Panc1 (cell line): ENCODE data around the gene HOXD13.

ENCODE experiments used
- POLR2AphosphoS5 ChIP-seq: IDR thresholded peaks from 2 replicates; pipeline ENCODE4 v1.6.1; 2012; ENCODE audit warnings: mild to moderate bottlenecking, low read depth, low read length, moderate library complexity
- SIN3A ChIP-seq: IDR thresholded peaks from 2 replicates; pipeline ENCODE4 v1.6.1; 2012; ENCODE audit warnings: low read depth, mild to moderate bottlenecking, low read length, moderate library complexity, borderline replicate concordance; ENCODE audit not compliant: insufficient read depth
- TF ChIP-seq, protein P1 (sequence below): fragments of 450-650 bp; IDR thresholded peaks from 2 replicates; pipeline ENCODE4 v1.5.1; 2017; ENCODE audit warnings: mild to moderate bottlenecking

DNA sequence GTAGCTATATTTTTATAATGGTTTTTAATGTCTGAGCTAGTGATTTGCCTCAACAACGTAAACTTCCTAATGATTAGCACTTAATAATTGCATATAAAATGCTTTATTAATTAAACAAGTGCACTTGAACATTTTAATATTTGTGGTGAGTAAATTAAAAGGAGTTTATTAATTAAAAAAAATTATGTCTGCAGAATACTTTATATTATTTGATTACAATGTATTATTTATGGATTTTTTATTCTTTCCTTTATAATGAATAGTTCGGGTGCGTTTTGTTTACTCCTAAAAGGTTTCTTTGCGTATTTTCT, 39.3 kb downstream of the HOXD13 start:
- TF ChIP-seq, protein P1, sequence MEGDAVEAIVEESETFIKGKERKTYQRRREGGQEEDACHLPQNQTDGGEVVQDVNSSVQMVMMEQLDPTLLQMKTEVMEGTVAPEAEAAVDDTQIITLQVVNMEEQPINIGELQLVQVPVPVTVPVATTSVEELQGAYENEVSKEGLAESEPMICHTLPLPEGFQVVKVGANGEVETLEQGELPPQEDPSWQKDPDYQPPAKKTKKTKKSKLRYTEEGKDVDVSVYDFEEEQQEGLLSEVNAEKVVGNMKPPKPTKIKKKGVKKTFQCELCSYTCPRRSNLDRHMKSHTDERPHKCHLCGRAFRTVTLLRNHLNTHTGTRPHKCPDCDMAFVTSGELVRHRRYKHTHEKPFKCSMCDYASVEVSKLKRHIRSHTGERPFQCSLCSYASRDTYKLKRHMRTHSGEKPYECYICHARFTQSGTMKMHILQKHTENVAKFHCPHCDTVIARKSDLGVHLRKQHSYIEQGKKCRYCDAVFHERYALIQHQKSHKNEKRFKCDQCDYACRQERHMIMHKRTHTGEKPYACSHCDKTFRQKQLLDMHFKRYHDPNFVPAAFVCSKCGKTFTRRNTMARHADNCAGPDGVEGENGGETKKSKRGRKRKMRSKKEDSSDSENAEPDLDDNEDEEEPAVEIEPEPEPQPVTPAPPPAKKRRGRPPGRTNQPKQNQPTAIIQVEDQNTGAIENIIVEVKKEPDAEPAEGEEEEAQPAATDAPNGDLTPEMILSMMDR: no peak
- TF ChIP-seq SIN3A (no peak), POLR2AphosphoS5 (no peak)
